MM.1S (cell line): ENCODE data around the gene EIF4B.

Experiments
- DNase-seq: peaks from one replicate; pipeline ENCODE4 v3.0.0-alpha.2; 2015
- H2AFZ ChIP-seq: fragments of 300-600 bp; sonication (generic); 2 replicates; pipeline ENCODE4 v1.6.0; 2016; ENCODE audit warnings: antibody characterized with exemption, low read length
- H3F3A ChIP-seq: fragments of 300-600 bp; sonication (generic); 2 replicates; pipeline ENCODE4 v1.6.1; 2016; ENCODE audit warnings: mild to moderate bottlenecking, antibody characterized with exemption, low read length, moderate library complexity, mixed read lengths; ENCODE audit not compliant: insufficient read depth
- H3K27ac ChIP-seq: fragments of 300-600 bp; sonication (generic); 2 replicates; pipeline ENCODE4 v1.5.1; 2016; ENCODE audit warnings: mild to moderate bottlenecking, low read length
- H3K27me3 ChIP-seq: fragments of 300-600 bp; sonication (generic); replicated peaks from 2 replicates; pipeline ENCODE4 v1.6.0; 2016; ENCODE audit warnings: low read length; ENCODE audit not compliant: insufficient read depth
- H3K36me3 ChIP-seq: fragments of 300-600 bp; sonication (generic); replicated peaks from 2 replicates; pipeline ENCODE4 v1.6.1; 2016; ENCODE audit warnings: mild to moderate bottlenecking, low read length, mixed read lengths; ENCODE audit not compliant: insufficient read depth
- H3K4me1 ChIP-seq: fragments of 300-600 bp; sonication (generic); 2 replicates; pipeline ENCODE4 v1.6.1; 2016; ENCODE audit warnings: low read length, mixed read lengths
- H3K4me2 ChIP-seq: fragments of 300-600 bp; sonication (generic); 2 replicates; pipeline ENCODE4 v1.6.0; 2016; ENCODE audit warnings: low read depth, low read length
- H3K4me3 ChIP-seq: fragments of 300-600 bp; sonication (generic); 2 replicates; pipeline ENCODE4 v1.5.1; 2016; ENCODE audit warnings: low read length, mixed read lengths
- H3K79me2 ChIP-seq: fragments of 300-600 bp; sonication (generic); 2 replicates; pipeline ENCODE4 v1.6.1; 2016; ENCODE audit warnings: mixed run types, low read length, mixed read lengths
- H3K9ac ChIP-seq: fragments of 300-600 bp; sonication (generic); 2 replicates; pipeline ENCODE4 v1.6.1; 2016; ENCODE audit warnings: low read length, mixed read lengths
- H3K9me2 ChIP-seq: fragments of 300-600 bp; sonication (generic); replicated peaks from 2 replicates; pipeline ENCODE4 v1.6.1; 2016; ENCODE audit warnings: mild to moderate bottlenecking, low read length, mixed read lengths; ENCODE audit not compliant: insufficient read depth
- H3K9me3 ChIP-seq: fragments of 300-600 bp; sonication (generic); replicated peaks from 2 replicates; pipeline ENCODE4 v1.6.1; 2016; ENCODE audit warnings: mild to moderate bottlenecking, low read length, mixed read lengths; ENCODE audit not compliant: insufficient read depth
- H4K20me1 ChIP-seq: fragments of 300-600 bp; sonication (generic); 2 replicates; pipeline ENCODE4 v1.6.1; 2016; ENCODE audit warnings: mild to moderate bottlenecking, low read length, moderate library complexity, mixed read lengths; ENCODE audit not compliant: insufficient read depth
- CTCF ChIP-seq: fragments of 300-600 bp; sonication (generic); IDR thresholded peaks from 2 replicates; pipeline ENCODE4 v1.5.1; 2016; ENCODE audit warnings: antibody characterized with exemption, low read length, mixed read lengths
- EZH2 ChIP-seq: fragments of 300-600 bp; sonication (generic); optimal IDR thresholded peaks from 2 replicates; pipeline ENCODE3; 2017; ENCODE audit warnings: low read depth, mild to moderate bottlenecking, antibody characterized with exemption, low read length, mixed read lengths
- EZH2phosphoT487 ChIP-seq: fragments of 300-600 bp; sonication (generic); IDR thresholded peaks from 2 replicates; pipeline ENCODE4 v1.6.1; 2018; ENCODE audit warnings: antibody characterized with exemption, low read length

EIF4B gene

GRCh38 chr12:53082637-53083175 is 76.5 kb downstream of the EIF4B start:
- Histone ChIP-seq H3K4me1 (peaks cover 7% of the 10 kb centered on the region; the same call in 1 of the 2 replicates), H2AFZ (no peak overlapping the region), H3K4me3 (no peak overlapping the region), H3K4me2 (no peak overlapping the region), H3K27me3 (no peaks in the 10 kb centered on the region), H3K9ac (no peak overlapping the region), H3K9me3 (no peaks in the 10 kb centered on the region), H3K27ac (no peak overlapping the region), H3K9me2 (no peaks in the 10 kb centered on the region), H3K36me3 (no peaks in the 10 kb centered on the region), H4K20me1 (no peaks in the 10 kb centered on the region), H3F3A (peaks cover 10% of the 10 kb centered on the region; the same call in 1 of the 2 replicates), H3K79me2 (peaks cover 13% of the 10 kb centered on the region)
- no peak for TF ChIP-seq CTCF
- no peak for TF ChIP-seq EZH2
- TF ChIP-seq EZH2phosphoT487, result no peak
- no peak for DNase-seq

GRCh38 chr12:53086361-53086760 is 80.1 kb downstream of the EIF4B start:
- no peaks in the 10 kb centered on the region for H3K4me1 ChIP-seq
- no peak for DNase-seq
- no peak for TF ChIP-seq EZH2phosphoT487
- TF ChIP-seq EZH2, result no peak
- TF ChIP-seq CTCF, result no peak
- no peak overlapping the region for H3K4me2 ChIP-seq
- H3K79me2 ChIP-seq, result no peaks in the 10 kb centered on the region
- H3F3A ChIP-seq, result no peaks in the 10 kb centered on the region
- no peaks in the 10 kb centered on the region for H3K27me3 ChIP-seq
- H2AFZ ChIP-seq, result no peak overlapping the region
- no peaks in the 10 kb centered on the region for H4K20me1 ChIP-seq
- no peaks in the 10 kb centered on the region for H3K36me3 ChIP-seq
- H3K4me3 ChIP-seq, result no peak overlapping the region
- H3K27ac ChIP-seq, result no peak overlapping the region
- no peak overlapping the region for H3K9ac ChIP-seq
- H3K9me2 ChIP-seq, result no peaks in the 10 kb centered on the region
- H3K9me3 ChIP-seq, result no peaks in the 10 kb centered on the region

- H3K9me3 ChIP-seq, result no peaks in the 10 kb centered on the region
- DNase-seq, result no peak
- no peak overlapping the region for H3K4me3 ChIP-seq
- no peak overlapping the region for H3K27ac ChIP-seq
- H3K27me3 ChIP-seq, result no peaks in the 10 kb centered on the region
- TF ChIP-seq EZH2phosphoT487 (no peak), CTCF (no peak), EZH2 (no peak)
- H2AFZ ChIP-seq, result no peak overlapping the region
- no peak overlapping the region for H3K9ac ChIP-seq
- no peaks in the 10 kb centered on the region for H4K20me1 ChIP-seq
- no peaks in the 10 kb centered on the region for H3K9me2 ChIP-seq
- no peaks in the 10 kb centered on the region for H3K36me3 ChIP-seq
- H3F3A ChIP-seq, result no peaks in the 10 kb centered on the region
- H3K4me2 ChIP-seq, result no peak overlapping the region
- no peaks in the 10 kb centered on the region for H3K4me1 ChIP-seq
- no peaks in the 10 kb centered on the region for H3K79me2 ChIP-seq
Measured at GRCh38 chr12:53090105-53090504, 83.8 kb downstream of the EIF4B start.
